Activated CD8-positive, alpha-beta T cell treated with anti-CD3 and anti-CD28 coated beads for 36 hours (primary cell): ENCODE data around the gene SAMD9. TPM values are rescaled to one million over a fixed set of nuclear protein-coding genes. Genes with fewer than 3 reads are reported as not detected.

Experiments
- ATAC-seq: fragments of 200-7000 bp; cut with Tn5 transposase; one replicate; pipeline ENCODE4 v1.10.0; 2021; ENCODE audit warnings: mild to moderate bottlenecking, moderate library complexity
- CTCF ChIA-PET: fragments of 350-600 bp; sonication (Branson Sonifier 250); formaldehyde crosslinking; loops from one replicate; lab custom pipeline; 2021; ENCODE audit warnings: antibody characterized with exemption; lab: Charles Lee
- POLR2A ChIA-PET: fragments of 350-600 bp; sonication (Branson Sonifier 250); formaldehyde crosslinking; loops from one replicate; lab custom pipeline; 2021; ENCODE audit warnings: antibody characterized with exemption; lab: Charles Lee
- DNase-seq: peaks from one replicate; pipeline ENCODE4 v3.0.0-alpha.2; 2020
- H3K27ac Mint-ChIP-seq: one replicate; pipeline ENCODE4 v1.8.0; 2021; ENCODE audit warnings: mild to moderate bottlenecking, mixed read lengths
- H3K27me3 Mint-ChIP-seq: one replicate; pipeline ENCODE4 v1.8.0; 2021; ENCODE audit warnings: mixed read lengths
- H3K36me3 Mint-ChIP-seq: one replicate; pipeline ENCODE4 v1.8.0; 2021; ENCODE audit warnings: low read depth, mixed read lengths
- H3K4me1 Mint-ChIP-seq: one replicate; pipeline ENCODE4 v1.8.0; 2021; ENCODE audit warnings: low read depth, mixed read lengths
- H3K4me3 Mint-ChIP-seq: one replicate; pipeline ENCODE4 v1.8.0; 2021; ENCODE audit warnings: mild to moderate bottlenecking, moderate library complexity, mixed read lengths
- H3K9me3 Mint-ChIP-seq: one replicate; pipeline ENCODE4 v1.8.0; 2021; ENCODE audit warnings: mixed read lengths
- CTCF ChIP-seq: fragments of 200-600 bp; IDR thresholded peaks from one replicate; pipeline ENCODE4 v1.8.0; 2022; ENCODE audit warnings: antibody characterized with exemption, mild to moderate bottlenecking
- intact Hi-C: fragments of 100-400 bp; cut with micrococcal nuclease; formaldehyde crosslinking; loops from one replicate; pipeline ENCODE4 v1.10.0; 2022
- total RNA-seq, 2 experiments: library from RNA; stranded (reverse); gene quantifications; one replicate each; pipeline ENCODE4 v1.2.3, GENCODE V29; 2021

SAMD9 gene
- total RNA-seq, 2 experiments from 2014 or later, result 13.6 to 14.6 TPM

GRCh38 chr7:93120592-93121549 is 3.1 kb upstream of the SAMD9 start:
- ATAC-seq, result no peak
- Mint-ChIP-seq H3K27me3 (no peaks in the 10 kb centered on the region), H3K27ac (no peak overlapping the region), H3K4me1 (peaks cover 24% of the 10 kb centered on the region), H3K4me3 (no peak overlapping the region), H3K36me3 (peaks cover 4% of the 10 kb centered on the region), H3K9me3 (peaks cover 20% of the 10 kb centered on the region)
- intact Hi-C loops, result no loop called here
- POLR2A ChIA-PET, result no interaction called here
- no peak for TF ChIP-seq CTCF
- DNase-seq, result no peak
- CTCF ChIA-PET, result no interaction called here

GRCh38 chr7:93119191-93119905 is 1.6 kb upstream of the SAMD9 start:
- POLR2A ChIA-PET, result interaction anchor here (0.7 kb wide), 1 partner anchor 11 kb away, joined by 3 read pairs; no protein-coding TSS in a partner anchor
- peaks cover 39% of the 10 kb centered on the region for H3K4me1 Mint-ChIP-seq
- CTCF ChIA-PET, result no interaction called here
- peak overlapping the region; percentile 17 for H3K27ac Mint-ChIP-seq
- TF ChIP-seq CTCF, result no peak
- peaks cover 15% of the 10 kb centered on the region for H3K36me3 Mint-ChIP-seq
- no peak for ATAC-seq
- intact Hi-C loops, result no loop called here
- no peak for DNase-seq
- peaks cover 12% of the 10 kb centered on the region for H3K9me3 Mint-ChIP-seq
- H3K27me3 Mint-ChIP-seq, result no peaks in the 10 kb centered on the region
- no peak overlapping the region for H3K4me3 Mint-ChIP-seq

GRCh38 chr7:93117327-93117726 is 452 bp downstream of the SAMD9 start:
- CTCF ChIA-PET, result interaction anchor here (0.9 to 2.0 kb wide), 3 partner anchors 28 to 129 kb away, joined by 3 to 6 read pairs (median 4); no protein-coding TSS in a partner anchor

GRCh38 chr7:93115796-93116195 is 2.0 kb downstream of the SAMD9 start:
- intact Hi-C loops, result no loop called here
- no peaks in the 10 kb centered on the region for H3K27me3 Mint-ChIP-seq
- peak; percentile 84 for ATAC-seq
- H3K27ac Mint-ChIP-seq, result peak overlapping the region; percentile 91
- H3K9me3 Mint-ChIP-seq, result peaks cover 22% of the 10 kb centered on the region
- H3K4me3 Mint-ChIP-seq, result peak overlapping the region; percentile 80
- CTCF ChIA-PET, result no interaction called here
- TF ChIP-seq CTCF, result no peak
- POLR2A ChIA-PET, result no interaction called here
- H3K4me1 Mint-ChIP-seq, result peaks cover 63% of the 10 kb centered on the region
- peak; percentile 13 for DNase-seq
- peaks cover 49% of the 10 kb centered on the region for H3K36me3 Mint-ChIP-seq

More at GRCh38 chr7:93117327-93117726, 452 bp downstream of the SAMD9 start:
- peaks cover 34% of the 10 kb centered on the region for H3K36me3 Mint-ChIP-seq
- POLR2A ChIA-PET, result interaction anchor here (1.1 to 1.3 kb wide), 3 partner anchors 20 to 115 kb away, joined by 3 to 6 read pairs (median 4); partner anchors contain the start of gene VPS50
- peaks cover 12% of the 10 kb centered on the region for H3K9me3 Mint-ChIP-seq
- H3K4me3 Mint-ChIP-seq, result peak overlapping the region; percentile 80
- H3K27me3 Mint-ChIP-seq, result no peaks in the 10 kb centered on the region
- H3K27ac Mint-ChIP-seq, result peak overlapping the region; percentile 91
- DNase-seq (no peak), ATAC-seq (no peak)
- intact Hi-C loops, result no loop called here
- TF ChIP-seq CTCF, result no peak
- peaks cover 55% of the 10 kb centered on the region for H3K4me1 Mint-ChIP-seq
